ENCODE results near the gene OLFM2. TPM values are rescaled to one million over a fixed set of nuclear protein-coding genes. Genes with fewer than 3 reads are reported as not detected.
"Not testable (repeated sequence)": the region's sequence is repeated elsewhere in the genome, so short reads cannot be mapped to it uniquely, and the experiment has no call there.

OLFM2 gene
- total RNA-seq, 1 donor, result under 0.01 TPM

- DNase-seq (ENCODE audit: low read depth in 2 of 3, low spot score in 2 of 3), result no peak
Observed at GRCh38 chr19:9871626-9872338, 64.5 kb downstream of the OLFM2 start.

DNA sequence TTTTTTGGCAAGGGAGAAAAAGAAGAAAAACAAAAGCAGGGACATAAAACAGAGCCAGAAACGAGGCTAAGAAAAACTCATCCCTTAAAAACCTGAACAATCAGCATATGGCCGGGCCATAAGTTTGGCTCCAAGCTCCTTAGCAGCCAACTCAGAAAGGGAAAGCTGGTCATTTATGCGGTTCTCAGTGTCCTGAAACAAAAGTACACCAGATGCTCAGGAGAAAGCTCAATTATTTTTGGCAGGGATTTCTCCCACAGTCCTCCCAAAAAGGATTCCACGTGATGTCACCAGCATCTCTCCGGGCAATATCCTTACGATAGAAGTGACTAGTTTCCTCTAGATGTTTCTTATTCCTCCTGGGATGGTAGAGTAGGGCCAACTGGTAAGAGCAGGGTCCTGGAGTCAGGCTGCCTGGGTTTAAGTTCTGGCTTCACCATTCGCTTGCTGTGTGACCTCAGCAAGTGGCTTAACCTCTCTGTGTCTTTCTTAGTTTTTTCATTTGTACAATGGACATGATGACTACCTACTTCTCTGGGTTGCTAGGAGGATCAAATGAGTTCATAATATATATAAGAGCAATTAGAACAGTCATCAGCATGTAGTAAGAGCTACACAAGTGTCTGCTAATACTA, 67.2 kb downstream of the OLFM2 start:
- no peak for DNase-seq (ENCODE audit: low read depth in 2 of 3, low spot score in 2 of 3)

GRCh38 chr19:9865732-9866501, 70.4 kb downstream of the OLFM2 start:
- no peak for DNase-seq (ENCODE audit: low read depth in 2 of 3, low spot score in 2 of 3)

DNA sequence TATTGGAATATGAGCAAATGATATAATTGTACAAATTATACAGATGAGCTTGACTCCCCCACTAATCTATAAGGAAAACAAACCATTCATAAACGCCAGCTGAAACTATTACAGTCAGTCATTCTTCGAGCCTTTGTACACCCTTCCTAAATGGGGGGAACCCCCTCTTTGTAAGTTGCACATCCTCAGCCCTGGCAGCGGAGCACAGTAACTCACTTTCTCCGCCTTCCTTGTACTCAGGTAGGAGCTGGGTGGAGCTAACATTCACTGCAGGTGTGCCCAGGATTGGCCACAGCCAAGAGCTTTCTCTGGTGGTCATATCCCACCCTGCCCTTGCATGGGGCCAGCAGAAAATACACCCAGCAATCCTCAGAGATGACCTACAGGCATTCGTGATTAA, 72.6 kb downstream of the OLFM2 start:
- no peak for DNase-seq (ENCODE audit: low read depth in 2 of 3, low spot score in 2 of 3)

DNA sequence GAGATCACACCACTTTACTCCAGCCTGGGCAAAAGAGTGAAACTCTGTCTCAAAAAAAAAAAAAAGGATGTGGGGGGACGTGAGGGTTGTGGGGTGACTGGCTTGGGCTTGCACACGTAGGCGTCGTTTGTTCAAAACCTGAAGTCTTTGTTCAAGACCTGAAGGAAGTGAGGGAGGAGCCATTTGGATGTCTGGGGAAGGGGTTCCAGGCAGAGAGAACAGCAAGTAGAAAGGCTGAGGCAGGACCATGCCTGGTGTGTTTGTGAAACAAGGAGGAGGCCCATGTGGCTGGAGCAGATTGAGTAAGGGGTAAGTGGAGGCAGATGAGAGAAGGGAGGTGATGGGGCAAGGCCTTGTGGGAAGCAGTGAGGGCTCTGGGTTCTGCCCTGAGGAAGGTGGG, 73.4 kb downstream of the OLFM2 start:
- no peak for DNase-seq (ENCODE audit: low read depth in 2 of 3, low spot score in 2 of 3)

DNA sequence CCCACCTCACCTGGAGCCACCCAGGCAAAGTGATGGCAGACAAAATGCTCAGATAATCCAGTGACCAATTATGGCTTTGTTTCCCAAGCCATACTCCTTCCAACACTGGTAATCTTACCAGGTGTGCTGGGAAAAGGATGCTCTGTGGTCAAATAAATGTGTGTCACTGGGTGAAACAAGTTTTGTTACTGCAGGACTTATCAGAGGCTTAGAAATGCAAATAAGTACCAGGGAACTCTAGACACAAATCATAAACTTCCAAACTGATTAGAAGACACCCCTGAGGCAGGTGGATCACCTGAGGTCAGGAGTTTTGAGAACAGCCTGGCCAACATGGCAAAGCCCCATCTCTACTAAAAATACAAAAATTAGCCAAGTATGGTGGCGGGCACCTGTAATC, 74.8 kb downstream of the OLFM2 start:
- no peak for DNase-seq (ENCODE audit: low read depth in 2 of 3, low spot score in 2 of 3)

GRCh38 chr19:9860407-9860806, 75.9 kb downstream of the OLFM2 start:
- no peak for DNase-seq (ENCODE audit: low read depth in 2 of 3, low spot score in 2 of 3)

DNA sequence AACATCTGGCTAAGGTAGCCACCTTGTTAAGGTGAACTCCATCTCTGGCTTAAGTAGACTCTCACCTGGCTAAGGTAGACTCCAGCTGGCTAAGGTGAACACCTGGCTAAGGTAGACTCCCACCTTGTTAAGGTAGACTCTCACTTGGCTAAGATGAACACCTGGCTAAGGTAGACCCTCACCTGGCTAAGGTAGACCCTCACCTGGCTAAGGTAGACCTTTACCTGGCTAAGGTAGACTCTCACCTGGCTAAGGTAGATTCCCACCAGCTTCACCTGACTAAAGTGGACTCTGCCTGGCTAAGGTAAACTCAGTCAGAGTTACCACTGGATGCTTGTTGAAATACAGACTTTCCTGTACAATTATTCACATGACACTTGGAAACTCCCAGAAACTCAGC, 77.5 kb downstream of the OLFM2 start:
- no peak for DNase-seq (ENCODE audit: low read depth in 2 of 3, low spot score in 2 of 3)

DNA sequence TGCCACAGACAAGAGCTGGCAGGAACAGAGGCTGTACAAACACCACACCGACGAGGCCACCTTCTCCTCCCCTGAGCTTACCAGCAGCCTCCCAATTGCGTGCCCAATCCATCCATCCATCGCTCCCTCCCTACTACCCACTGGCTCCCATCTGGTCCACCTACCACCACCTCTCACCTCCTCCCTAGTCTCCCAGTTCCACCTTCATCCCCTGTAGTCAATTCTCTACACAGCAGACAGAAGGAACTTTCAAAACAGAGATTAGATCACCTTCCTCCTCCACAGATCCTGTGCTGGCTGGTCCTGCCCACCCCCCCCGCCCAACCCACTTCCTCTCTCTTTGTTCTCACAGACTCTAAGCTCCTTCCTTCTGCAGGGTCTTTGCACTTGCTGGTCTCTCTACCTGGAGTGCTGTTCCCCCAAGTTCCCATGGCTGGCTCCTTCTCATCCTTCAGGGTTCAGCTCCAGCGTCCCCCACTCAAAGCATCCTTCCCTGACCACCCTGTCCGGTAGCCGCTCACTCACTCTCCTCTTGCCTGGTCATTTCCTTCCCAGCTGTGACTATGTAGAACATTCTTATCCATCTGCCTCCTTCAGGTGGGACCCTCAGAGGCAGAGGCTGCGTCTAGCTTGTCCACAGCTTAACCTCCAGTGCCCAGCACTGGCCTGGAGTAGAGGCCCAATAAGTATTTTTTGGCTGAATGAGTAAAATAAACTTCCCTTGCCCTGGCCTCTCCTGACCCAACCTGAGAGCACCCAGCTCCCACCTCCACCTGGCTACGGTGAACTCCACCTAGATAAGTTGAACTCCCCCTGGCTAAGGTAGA, 78.2 kb downstream of the OLFM2 start:
- peak in 2 of 3 donors; percentile 22 to 42 for DNase-seq (ENCODE audit: low read depth in 2 of 3, low spot score in 2 of 3)

GRCh38 chr19:9857076-9857721, 79.1 kb downstream of the OLFM2 start:
- no peak for DNase-seq (ENCODE audit: low read depth in 2 of 3, low spot score in 2 of 3)

DNA sequence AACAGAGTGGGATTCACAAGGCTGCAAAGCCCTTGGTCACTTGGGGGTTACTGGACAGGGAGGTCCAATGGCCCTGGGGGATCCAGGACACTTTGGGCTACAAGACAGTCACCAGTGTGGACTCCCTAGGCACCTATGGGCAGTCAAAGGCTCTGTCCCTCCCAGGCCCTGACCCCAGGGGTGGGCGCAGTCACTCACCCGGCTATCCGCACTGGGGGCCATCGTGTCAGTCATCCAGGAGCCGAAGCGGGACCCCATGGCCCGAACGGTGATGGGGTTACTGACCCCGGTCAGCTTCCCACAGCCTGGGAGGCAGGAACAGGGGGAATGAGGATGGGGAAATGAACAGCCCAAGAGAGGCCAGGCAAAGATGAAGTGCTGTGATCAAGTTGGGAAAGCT, 79.7 kb downstream of the OLFM2 start:
- DNase-seq (ENCODE audit: low read depth in 2 of 3, low spot score in 2 of 3), result no peak

DNA sequence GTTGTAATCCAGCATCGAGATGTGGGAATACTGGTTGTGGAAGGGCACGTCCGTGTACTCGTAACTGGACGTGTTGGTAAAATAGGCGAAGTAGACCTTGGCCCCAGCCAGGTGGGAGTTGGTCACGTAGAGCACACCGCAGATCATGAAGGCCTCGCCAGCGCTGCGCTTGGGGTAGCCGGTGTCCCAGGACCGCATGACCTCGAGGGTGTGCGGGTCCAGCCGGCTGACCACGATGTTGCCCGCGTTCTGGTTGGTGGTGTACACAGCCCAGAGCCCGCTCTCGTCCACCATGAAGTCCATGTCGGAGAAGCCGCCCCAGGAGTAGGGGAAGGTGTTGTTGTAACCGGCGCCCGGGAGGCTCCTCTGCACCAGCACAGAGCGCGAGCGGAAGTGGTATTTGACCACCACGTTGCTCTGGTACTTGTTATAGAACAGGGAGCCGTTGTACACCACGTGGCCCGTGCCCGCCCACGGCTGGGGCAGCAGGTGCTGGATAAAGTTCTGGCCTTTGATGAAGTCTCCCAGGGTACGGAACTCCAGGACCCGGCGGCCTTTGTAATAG, 82.0 kb downstream of the OLFM2 start:
- no peak for DNase-seq (ENCODE audit: low read depth in 2 of 3, low spot score in 2 of 3)

GRCh38 chr19:9850235-9850959, 85.9 kb downstream of the OLFM2 start:
- no peak for DNase-seq (ENCODE audit: low read depth in 2 of 3, low spot score in 2 of 3)

DNA sequence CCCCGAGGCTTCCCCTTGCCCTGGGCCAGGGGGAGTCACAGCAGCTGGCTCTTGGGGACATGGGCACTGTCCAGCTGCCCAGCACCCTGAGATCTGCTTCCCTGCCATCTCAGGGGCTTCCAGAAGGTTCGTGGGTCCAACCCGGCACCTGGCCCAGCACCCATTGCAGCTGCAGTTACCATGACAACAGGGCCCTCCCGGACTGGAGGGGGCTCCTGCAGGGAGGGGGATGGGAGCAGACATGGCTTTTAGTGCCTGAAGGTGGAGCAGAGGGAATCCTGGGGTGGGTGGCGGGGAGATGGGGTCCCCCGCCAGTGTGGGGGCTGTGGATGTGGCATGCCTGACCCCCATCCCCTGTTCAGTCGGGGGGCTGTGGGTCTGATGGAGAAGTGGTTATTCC, 86.5 kb downstream of the OLFM2 start:
- no peak for DNase-seq (ENCODE audit: low read depth in 2 of 3, low spot score in 2 of 3)

- DNase-seq (ENCODE audit: low read depth in 2 of 3, low spot score in 2 of 3), result no peak
Observed at GRCh38 chr19:9848762-9849161, 87.6 kb downstream of the OLFM2 start.

- DNase-seq (ENCODE audit: low read depth in 2 of 3, low spot score in 2 of 3), result peak in 1 of 3 donors; percentile 14
Observed at GRCh38 chr19:9848060-9848459, 88.3 kb downstream of the OLFM2 start.

DNA sequence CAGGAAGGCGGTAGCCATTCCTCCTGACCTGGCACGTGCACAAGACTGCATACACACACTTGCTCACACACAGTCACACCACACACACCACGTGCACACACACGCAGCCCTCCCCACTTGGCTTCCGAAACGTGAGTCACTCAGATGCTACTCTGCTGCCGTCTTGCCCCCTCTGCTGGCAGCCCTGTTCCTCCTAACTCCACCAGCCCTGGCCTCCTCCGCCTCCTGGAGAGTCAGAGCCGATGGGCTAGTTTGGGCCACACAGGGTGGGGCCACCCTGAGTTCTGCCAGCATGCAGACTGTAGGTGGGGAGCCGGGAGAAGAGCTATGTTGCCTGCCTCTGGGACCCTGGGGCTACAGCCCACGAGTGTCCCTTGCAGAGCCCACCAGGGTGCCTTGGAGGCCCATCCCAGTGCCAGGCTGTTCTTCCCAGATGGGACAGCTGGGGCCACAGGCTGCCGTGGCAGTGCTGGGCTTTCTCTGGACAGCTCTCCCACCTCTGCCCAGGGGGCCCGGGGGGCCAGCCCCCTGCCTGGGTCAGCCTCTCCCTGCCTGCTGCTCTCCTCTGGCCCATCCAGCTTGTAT, 89.1 kb downstream of the OLFM2 start:
- DNase-seq (ENCODE audit: low read depth in 2 of 3, low spot score in 2 of 3), result peak in 2 of 3 donors; percentile 31 to 33

GRCh38 chr19:9843626-9844273, 92.6 kb downstream of the OLFM2 start:
- DNase-seq (ENCODE audit: low read depth in 2 of 3, low spot score in 2 of 3), result not testable (repeated sequence)
